GM23338 (cell line): ENCODE measurements around the gene PELO. TPM values are rescaled to one million over a fixed set of nuclear protein-coding genes. Genes with fewer than 3 reads are reported as not detected.

Source experiments
- ATAC-seq: fragments of 200-7000 bp; cut with Tn5 transposase; 3 replicates; pipeline ENCODE4 v1.9.1; 2020
- DNase-seq: peaks from one replicate; pipeline ENCODE4 v3.0.0-alpha.2; 2015; ENCODE audit warnings: low spot score
- H2AFZ ChIP-seq: fragments of 200-600 bp; sonication (generic); 2 replicates; pipeline ENCODE4 v1.8.0; 2016; ENCODE audit warnings: antibody characterized with exemption, mild to moderate bottlenecking, moderate library complexity
- H3F3A ChIP-seq: fragments of 200-600 bp; sonication (generic); replicated peaks from 2 replicates; pipeline ENCODE4 v1.8.0; 2017; ENCODE audit warnings: antibody characterized with exemption, mixed run types, low read depth
- H3K27ac ChIP-seq: fragments of 200-600 bp; sonication (generic); 2 replicates; pipeline ENCODE4 v1.6.1; 2016; ENCODE audit warnings: low read depth
- H3K27me3 ChIP-seq: fragments of 200-600 bp; sonication (generic); 2 replicates; pipeline ENCODE4 v1.8.0; 2016; ENCODE audit warnings: mild to moderate bottlenecking, mixed run types, moderate library complexity; ENCODE audit not compliant: insufficient read depth
- H3K36me3 ChIP-seq: fragments of 200-600 bp; sonication (generic); 2 replicates; pipeline ENCODE4 v1.8.0; 2016; ENCODE audit warnings: mild to moderate bottlenecking; ENCODE audit not compliant: insufficient read depth
- H3K4me1 ChIP-seq: fragments of 200-600 bp; sonication (generic); 2 replicates; pipeline ENCODE4 v1.8.0; 2016; ENCODE audit warnings: mild to moderate bottlenecking, moderate library complexity; ENCODE audit not compliant: insufficient read depth
- H3K4me2 ChIP-seq: fragments of 200-600 bp; sonication (generic); 2 replicates; pipeline ENCODE4 v1.7.1; 2017; ENCODE audit warnings: mixed run types
- H3K4me3 ChIP-seq: fragments of 200-600 bp; sonication (generic); 2 replicates; pipeline ENCODE4 v1.6.1; 2016; ENCODE audit warnings: mixed run types
- H3K79me2 ChIP-seq: fragments of 200-600 bp; sonication (generic); replicated peaks from 2 replicates; pipeline ENCODE4 v1.8.0; 2017; ENCODE audit warnings: mild to moderate bottlenecking; ENCODE audit not compliant: insufficient read depth
- H3K9me2 ChIP-seq: fragments of 200-600 bp; sonication (generic); 2 replicates; pipeline ENCODE4 v1.8.0; 2017; ENCODE audit not compliant: insufficient read depth
- H4K20me1 ChIP-seq: fragments of 200-600 bp; sonication (generic); replicated peaks from 2 replicates; pipeline ENCODE4 v1.8.0; 2017; ENCODE audit warnings: mild to moderate bottlenecking; ENCODE audit not compliant: insufficient read depth
- H3K27ac Mint-ChIP-seq: 2 replicates; pipeline ENCODE4 v1.8.0; 2020; ENCODE audit warnings: inconsistent platforms, mild to moderate bottlenecking, moderate library complexity, mixed read lengths
- H3K27me3 Mint-ChIP-seq: 3 replicates; pipeline ENCODE4 v1.8.0; 2022; ENCODE audit warnings: low read depth, mild to moderate bottlenecking, moderate library complexity, mixed read lengths, inconsistent platforms; ENCODE audit not compliant: insufficient read depth, poor library complexity
- H3K36me3 Mint-ChIP-seq: 3 replicates; pipeline ENCODE4 v1.8.0; 2021; ENCODE audit warnings: low read depth, mild to moderate bottlenecking, inconsistent platforms, moderate library complexity, mixed read lengths
- H3K4me1 Mint-ChIP-seq: 3 replicates; pipeline ENCODE4 v1.8.0; 2020; ENCODE audit warnings: mild to moderate bottlenecking, inconsistent platforms, mixed read lengths
- H3K4me3 Mint-ChIP-seq: 3 replicates; pipeline ENCODE4 v1.8.0; 2021; ENCODE audit warnings: moderate library complexity, mild to moderate bottlenecking, inconsistent platforms, mixed read lengths
- H3K9me3 Mint-ChIP-seq: 3 replicates; pipeline ENCODE4 v1.8.0; 2020; ENCODE audit warnings: moderate library complexity, mild to moderate bottlenecking, inconsistent platforms, mixed read lengths
- CREB1 ChIP-seq: fragments of 250-450 bp; sonication (Bioruptor Pico); IDR thresholded peaks from 2 replicates; pipeline ENCODE4 v1.5.0; 2020; ENCODE audit warnings: low read depth, mild to moderate bottlenecking, moderate library complexity
- ETS1 ChIP-seq: IDR thresholded peaks from 2 replicates; pipeline ENCODE4 v1.6.1; 2016; ENCODE audit warnings: antibody characterized with exemption
- EZH2 ChIP-seq: fragments of 200-600 bp; sonication (generic); IDR thresholded peaks from one replicate; pipeline ENCODE4 v1.8.0; 2017; ENCODE audit warnings: antibody characterized with exemption, mild to moderate bottlenecking, low read depth; ENCODE audit not compliant: unreplicated experiment
- EZH2phosphoT487 ChIP-seq: fragments of 200-600 bp; sonication (generic); IDR thresholded peaks from one replicate; pipeline ENCODE4 v1.8.1; 2018; ENCODE audit warnings: antibody characterized with exemption; ENCODE audit not compliant: unreplicated experiment
- NANOG ChIP-seq: IDR thresholded peaks from 2 replicates; pipeline ENCODE4 v1.6.1; 2016; ENCODE audit warnings: antibody characterized with exemption, borderline replicate concordance
- POLR2AphosphoS5 ChIP-seq: IDR thresholded peaks from 2 replicates; pipeline ENCODE4 v1.6.1; 2016; ENCODE audit warnings: antibody characterized with exemption, low read depth
- REST ChIP-seq: IDR thresholded peaks from one replicate; pipeline ENCODE4 v1.6.1; 2018; ENCODE audit warnings: antibody characterized with exemption; ENCODE audit not compliant: unreplicated experiment
- STAT1 ChIP-seq: IDR thresholded peaks from one replicate; pipeline ENCODE4 v1.6.1; 2016; ENCODE audit warnings: antibody characterized with exemption; ENCODE audit not compliant: unreplicated experiment
- ZNF114 ChIP-seq: fragments of 250-450 bp; sonication (Bioruptor Pico); IDR thresholded peaks from 2 replicates; pipeline ENCODE4 v1.5.0; 2020; ENCODE audit warnings: mild to moderate bottlenecking, moderate library complexity
- ZNF331 ChIP-seq: fragments of 250-450 bp; sonication (Bioruptor Pico); IDR thresholded peaks from 2 replicates; pipeline ENCODE4 v1.5.0; 2020; ENCODE audit warnings: low read depth, mild to moderate bottlenecking, moderate library complexity
- ZNF462 ChIP-seq: fragments of 250-450 bp; sonication (Bioruptor Pico); IDR thresholded peaks from 2 replicates; pipeline ENCODE4 v1.5.0; 2020; ENCODE audit warnings: mild to moderate bottlenecking, moderate library complexity
- polyA plus RNA-seq: library from polyadenylated mRNA; unstranded; fragments of >200 nt; fragmentation: Nextera tagmentation; extraction: Ambion mirVana; gene quantifications from 2 replicates; pipeline ENCODE4 v1.2.1, GENCODE V29; 2016
- total RNA-seq: library from RNA; depleted of rRNA; stranded (reverse); fragments of >200 nt; shearing (Covaris generic); gene quantifications from 2 replicates; pipeline ENCODE4 v1.2.3, GENCODE V29; 2014

PELO gene
- total and polyA plus RNA-seq, 2 experiments from 2014 or later, result 13.6 to 15.6 TPM

DNA sequence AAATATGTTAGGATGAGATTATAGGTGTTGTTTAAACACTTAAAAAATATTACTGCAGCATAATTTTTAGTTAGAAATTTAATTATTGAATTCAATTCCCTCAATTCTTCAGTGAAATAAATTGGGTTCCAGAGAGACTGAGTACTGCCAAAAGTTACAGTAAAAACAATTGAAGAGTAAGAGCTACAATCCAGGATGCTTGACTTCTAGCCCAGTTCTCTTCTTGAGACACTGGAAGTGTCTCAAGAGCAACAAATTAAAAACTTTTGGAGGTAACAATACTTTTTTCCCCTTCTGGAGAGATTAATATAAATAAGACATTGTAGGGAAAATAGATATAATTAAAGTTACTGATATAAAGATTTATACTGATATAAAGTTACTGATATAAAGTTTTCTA, 8.3 kb downstream of the PELO start (continued):
- TF ChIP-seq REST, result no peak

GRCh38 chr5:52796516-52797103, 8.9 kb downstream of the PELO start:
- H2AFZ ChIP-seq, result no peak overlapping the region
- peaks cover 34% of the 10 kb centered on the region; the same call in 2 of the 3 replicates for H3K4me1 Mint-ChIP-seq
- H3K36me3 Mint-ChIP-seq, result peaks cover 9% of the 10 kb centered on the region; the same call in 2 of the 3 replicates
- H3K36me3 ChIP-seq, result no peaks in the 10 kb centered on the region
- no peaks in the 10 kb centered on the region for H4K20me1 ChIP-seq
- H3K27me3 Mint-ChIP-seq, result peaks cover 9% of the 10 kb centered on the region
- no peak overlapping the region for H3K4me3 ChIP-seq
- no peaks in the 10 kb centered on the region for H3K27me3 ChIP-seq
- DNase-seq (no peak), ATAC-seq (no peak)
- H3K4me2 ChIP-seq, result no peak overlapping the region
- no peak overlapping the region for H3K27ac Mint-ChIP-seq
- H3F3A ChIP-seq, result no peaks in the 10 kb centered on the region
- no peak overlapping the region for H3K4me3 Mint-ChIP-seq
- H3K9me2 ChIP-seq, result no peaks in the 10 kb centered on the region
- H3K79me2 ChIP-seq, result peaks cover 14% of the 10 kb centered on the region
- H3K4me1 ChIP-seq, result peaks cover 37% of the 10 kb centered on the region
- no peaks in the 10 kb centered on the region for H3K9me3 Mint-ChIP-seq
- no peak overlapping the region for H3K27ac ChIP-seq
- TF ChIP-seq POLR2AphosphoS5, result no peak
- TF ChIP-seq CREB1 (CRISPR knock-in tag), result no peak
- TF ChIP-seq ZNF114 (CRISPR knock-in tag), result no peak
- no peak for TF ChIP-seq NANOG
- no peak for TF ChIP-seq ZNF462 (CRISPR knock-in tag)
- TF ChIP-seq STAT1, result no peak
- no peak for TF ChIP-seq EZH2
- no peak for TF ChIP-seq EZH2phosphoT487
- TF ChIP-seq ETS1, result no peak
- TF ChIP-seq REST, result no peak
- TF ChIP-seq ZNF331 (CRISPR knock-in tag), result no peak
